Caco-2 (cell line): ENCODE data around the gene SNAPC4. TPM values are rescaled to one million over a fixed set of nuclear protein-coding genes. Genes with fewer than 3 reads are reported as not detected.

Source experiments
- BruUV-seq: library from RNA; stranded (reverse); fragments of 400-500 nt; replicated peaks from 2 replicates; lab custom pipeline; 2021; lab: Mats Ljungman, UMichigan
- CTCF ChIA-PET: fragments of 300-600 bp; sonication (Branson Sonifier 250); formaldehyde crosslinking; loops from one replicate; lab custom pipeline; 2022; ENCODE audit warnings: antibody characterized with exemption; lab: Charles Lee
- POLR2A ChIA-PET: fragments of 300-600 bp; sonication (Branson Sonifier 250); formaldehyde crosslinking; loops from one replicate; lab custom pipeline; 2022; ENCODE audit warnings: antibody characterized with exemption; lab: Charles Lee
- DNase-seq, 2 experiments: peaks; one replicate each; pipeline versions ENCODE4 v3.0.0 to v3.0.0-alpha.2; 2020 to 2022
- H3K27me3 ChIP-seq: replicated peaks from 2 replicates; pipeline ENCODE4 v1.6.0; 2011; ENCODE audit warnings: low read length; ENCODE audit not compliant: control insufficient read depth, insufficient read depth
- H3K36me3 ChIP-seq: 2 replicates; pipeline ENCODE4 v1.5.1; 2011; ENCODE audit warnings: low read length; ENCODE audit not compliant: control insufficient read depth, insufficient read depth
- H3K4me1 ChIP-seq: fragments of 250-450 bp; sonication (Bioruptor Pico); 2 replicates; pipeline ENCODE4 v1.5.1; 2020; ENCODE audit warnings: mild to moderate bottlenecking
- H3K4me3 ChIP-seq: 2 replicates; pipeline ENCODE4 v1.5.1; 2011; ENCODE audit warnings: low read depth, mild to moderate bottlenecking, control low read depth, low read length
- H3K9me3 ChIP-seq: fragments of 250-450 bp; sonication (Bioruptor Pico); 2 replicates; pipeline ENCODE4 v1.5.1; 2020; ENCODE audit warnings: mild to moderate bottlenecking, moderate library complexity
- H3K27ac Mint-ChIP-seq: one replicate; pipeline ENCODE4 v1.8.0; 2022; ENCODE audit warnings: mixed read lengths; ENCODE audit not compliant: unreplicated experiment
- H3K27me3 Mint-ChIP-seq: one replicate; pipeline ENCODE4 v1.8.0; 2022; ENCODE audit warnings: mixed read lengths; ENCODE audit not compliant: insufficient read depth, unreplicated experiment
- H3K36me3 Mint-ChIP-seq: one replicate; pipeline ENCODE4 v1.8.0; 2022; ENCODE audit warnings: mild to moderate bottlenecking, mixed read lengths; ENCODE audit not compliant: insufficient read depth, unreplicated experiment
- H3K4me1 Mint-ChIP-seq: one replicate; pipeline ENCODE4 v1.8.0; 2022; ENCODE audit warnings: low read depth, mixed read lengths; ENCODE audit not compliant: unreplicated experiment
- H3K4me3 Mint-ChIP-seq: one replicate; pipeline ENCODE4 v1.8.0; 2022; ENCODE audit warnings: mild to moderate bottlenecking, moderate library complexity, mixed read lengths; ENCODE audit not compliant: unreplicated experiment
- H3K9me3 Mint-ChIP-seq: one replicate; pipeline ENCODE4 v1.8.0; 2022; ENCODE audit warnings: mixed read lengths; ENCODE audit not compliant: unreplicated experiment
- CTCF ChIP-seq, 2 experiments: fragments of 200-600 bp in 1 of 2; IDR thresholded peaks; 1 replicate in 1 of 2; 2 replicates in 1 of 2; pipeline versions ENCODE4 v1.5.1 to v1.8.0; 2011 to 2022; ENCODE audit warnings: antibody characterized with exemption in 1 of 2, control low read depth in 1 of 2, inconsistent platforms in 1 of 2, low read depth in 1 of 2, low read length in 1 of 2, mild to moderate bottlenecking in 1 of 2, moderate library complexity in 1 of 2; ENCODE audit not compliant: insufficient read depth in 1 of 2, severe bottlenecking in 1 of 2, unreplicated experiment in 1 of 2
- intact Hi-C: fragments of 100-400 bp; cut with micrococcal nuclease; formaldehyde crosslinking; loops from one replicate; pipeline ENCODE4 v1.10.0; 2022; ENCODE audit not compliant: unreplicated experiment
- total RNA-seq: library from RNA; stranded (reverse); gene quantifications from 2 replicates; pipeline ENCODE4 v1.2.3, GENCODE V29; 2022

SNAPC4 gene
- total RNA-seq, 1 experiment from 2014 or later, result 15.3 TPM

GRCh38 chr9:136419092-136419420 lies 19.1 kb upstream of the SNAPC4 start:
- no peak for DNase-seq
- H3K36me3 ChIP-seq, result peaks cover 4% of the 10 kb centered on the region
- no TSS peak for BruUV-seq
- no peak overlapping the region for H3K4me3 Mint-ChIP-seq
- no peak for TF ChIP-seq CTCF (IDR thresholded peaks at IDR 0.05; ENCODE audit: insufficient read depth in 1 of 2, low read depth in 1 of 2, low read length in 1 of 2, severe bottlenecking in 1 of 2, unreplicated experiment in 1 of 2)
- no peaks in the 10 kb centered on the region for H3K4me1 Mint-ChIP-seq
- CTCF ChIA-PET, result interaction anchor here (0.6 kb wide), 1 partner anchor 35 kb away, joined by 7 read pairs; no protein-coding TSS in a partner anchor
- intact Hi-C loops, result no loop called here
- POLR2A ChIA-PET, result interaction anchor here (0.6 kb wide), 1 partner anchor 429 kb away, joined by 3 read pairs; no protein-coding TSS in a partner anchor
- H3K9me3 Mint-ChIP-seq, result no peaks in the 10 kb centered on the region
- H3K27me3 Mint-ChIP-seq, result no peaks in the 10 kb centered on the region
- H3K27me3 ChIP-seq, result no peaks in the 10 kb centered on the region
- peaks cover 92% of the 10 kb centered on the region for H3K36me3 Mint-ChIP-seq
- H3K4me3 ChIP-seq, result no peak overlapping the region
- H3K9me3 ChIP-seq, result no peaks in the 10 kb centered on the region
- H3K27ac Mint-ChIP-seq, result no peak overlapping the region
- H3K4me1 ChIP-seq, result no peaks in the 10 kb centered on the region

GRCh38 chr9:136418182-136419091 lies 18.5 kb upstream of the SNAPC4 start:
- POLR2A ChIA-PET, result no interaction called here
- H3K9me3 Mint-ChIP-seq, result no peaks in the 10 kb centered on the region
- no peaks in the 10 kb centered on the region for H3K27me3 ChIP-seq
- H3K9me3 ChIP-seq, result no peaks in the 10 kb centered on the region
- H3K4me3 Mint-ChIP-seq, result no peak overlapping the region
- no peaks in the 10 kb centered on the region for H3K27me3 Mint-ChIP-seq
- intact Hi-C loops, result no loop called here
- no peak for TF ChIP-seq CTCF (IDR thresholded peaks at IDR 0.05; ENCODE audit: insufficient read depth in 1 of 2, low read depth in 1 of 2, low read length in 1 of 2, severe bottlenecking in 1 of 2, unreplicated experiment in 1 of 2)
- H3K36me3 Mint-ChIP-seq, result peaks cover 92% of the 10 kb centered on the region
- no peaks in the 10 kb centered on the region for H3K4me1 ChIP-seq
- no TSS peak for BruUV-seq
- H3K27ac Mint-ChIP-seq, result no peak overlapping the region
- CTCF ChIA-PET, result interaction anchor here (0.6 kb wide), 1 partner anchor 35 kb away, joined by 7 read pairs; no protein-coding TSS in a partner anchor
- H3K36me3 ChIP-seq, result peaks cover 6% of the 10 kb centered on the region
- H3K4me1 Mint-ChIP-seq, result no peaks in the 10 kb centered on the region
- no peak for DNase-seq
- no peak overlapping the region for H3K4me3 ChIP-seq

- no peak for DNase-seq
- Histone ChIP-seq H3K4me1 (peaks cover 3% of the 10 kb centered on the region; the same call in 1 of the 2 replicates), H3K4me3 (no peak overlapping the region), H3K36me3 (peaks cover 8% of the 10 kb centered on the region), H3K27me3 (no peaks in the 10 kb centered on the region), H3K9me3 (no peaks in the 10 kb centered on the region)
- Mint-ChIP-seq H3K36me3 (peaks cover 86% of the 10 kb centered on the region), H3K27ac (no peak overlapping the region), H3K9me3 (no peaks in the 10 kb centered on the region), H3K4me3 (no peak overlapping the region), H3K4me1 (no peaks in the 10 kb centered on the region), H3K27me3 (no peaks in the 10 kb centered on the region)
- no peak for TF ChIP-seq CTCF (IDR thresholded peaks at IDR 0.05; ENCODE audit: insufficient read depth in 1 of 2, low read depth in 1 of 2, low read length in 1 of 2, severe bottlenecking in 1 of 2, unreplicated experiment in 1 of 2)
- intact Hi-C loops, result no loop called here
- ChIA-PET CTCF (no interaction called here), POLR2A (interaction anchor here (0.6 kb wide), 1 partner anchor 311 kb away, joined by 5 read pairs; no protein-coding TSS in a partner anchor)
- no TSS peak for BruUV-seq
Measured at GRCh38 chr9:136416914-136417313, 16.9 kb upstream of the SNAPC4 start.
